Panc1 (cell line): ENCODE data around the gene TEX11.

Source experiments
- CTCF ChIP-seq: fragments of 450-650 bp; IDR thresholded peaks from 2 replicates; pipeline ENCODE4 v1.5.1; 2017; ENCODE audit warnings: mild to moderate bottlenecking
- POLR2AphosphoS5 ChIP-seq: IDR thresholded peaks from 2 replicates; pipeline ENCODE4 v1.6.1; 2012; ENCODE audit warnings: mild to moderate bottlenecking, low read depth, low read length, moderate library complexity
- REST ChIP-seq, 2 experiments: IDR thresholded peaks; 2 replicates each; pipeline ENCODE4 v1.6.1; 2011 to 2012; ENCODE audit warnings: low read depth in 2 of 2, control low read depth in 1 of 2, low read length in 1 of 2, mild to moderate bottlenecking in 1 of 2, moderate library complexity in 1 of 2; ENCODE audit not compliant: insufficient read depth in 1 of 2
- TCF7L2 ChIP-seq: IDR thresholded peaks from 2 replicates; pipeline ENCODE4 v1.6.1; 2011; ENCODE audit warnings: mild to moderate bottlenecking, low read depth, low read length, inconsistent platforms

- TF ChIP-seq CTCF (no peak), REST (IDR thresholded peaks at IDR 0.05; ENCODE audit: insufficient read depth in 1 of 2, low read depth in 2 of 2, low read length in 1 of 2) (no peak), POLR2AphosphoS5 (no peak), TCF7L2 (no peak)
Measured at GRCh38 chrX:70577442-70577841, 331.1 kb downstream of the TEX11 start.
